PC-3 (cell line): ENCODE results near the gene TOLLIP. TPM values are rescaled to one million over a fixed set of nuclear protein-coding genes. Genes with fewer than 3 reads are reported as not detected.
A peak's percentile ranks its signal among the peaks of the same experiment; 100 is the strongest.
"Not testable (repeated sequence)": the region's sequence is repeated elsewhere in the genome, so short reads cannot be mapped to it uniquely, and the experiment has no call there.

Experiments
- ATAC-seq: fragments of 200-7000 bp; cut with Tn5 transposase; 2 replicates; pipeline ENCODE4 v1.9.1; 2020; ENCODE audit warnings: mild to moderate bottlenecking, moderate library complexity
- BruUV-seq: library from RNA; stranded (reverse); fragments of 400-500 nt; replicated peaks from 2 replicates; lab custom pipeline; 2021; lab: Mats Ljungman, UMichigan
- CTCF ChIA-PET: fragments of 300-600 bp; sonication (Branson Sonifier 250); formaldehyde crosslinking; loops from one replicate; lab custom pipeline; 2022; ENCODE audit warnings: antibody characterized with exemption; lab: Charles Lee
- POLR2A ChIA-PET: fragments of 300-600 bp; sonication (Branson Sonifier 250); formaldehyde crosslinking; loops from one replicate; lab custom pipeline; 2022; ENCODE audit warnings: antibody characterized with exemption; ENCODE audit not compliant: unreplicated experiment; lab: Charles Lee
- DNase-seq: peaks from one replicate; pipeline ENCODE4 v3.0.0-alpha.2; 2015
- H2AFZ ChIP-seq: fragments of 300-600 bp; sonication (generic); 2 replicates; pipeline ENCODE4 v1.6.0; 2016; ENCODE audit warnings: antibody characterized with exemption, low read length
- H3F3A ChIP-seq: fragments of 300-600 bp; sonication (generic); one replicate; pipeline ENCODE4 v1.6.0; 2017; ENCODE audit warnings: antibody characterized with exemption, low read length, control low read depth, mild to moderate bottlenecking; ENCODE audit not compliant: unreplicated experiment
- H3K27ac ChIP-seq: fragments of 300-600 bp; sonication (generic); 2 replicates; pipeline ENCODE4 v1.5.1; 2016; ENCODE audit warnings: mild to moderate bottlenecking, low read length
- H3K27me3 ChIP-seq: fragments of 300-600 bp; sonication (generic); 2 replicates; pipeline ENCODE4 v1.6.1; 2016; ENCODE audit warnings: low read length, mixed read lengths
- H3K36me3 ChIP-seq: fragments of 300-600 bp; sonication (generic); 2 replicates; pipeline ENCODE4 v1.6.1; 2016; ENCODE audit warnings: low read depth, mixed run types, low read length, mixed read lengths
- H3K4me1 ChIP-seq: fragments of 300-600 bp; sonication (generic); 2 replicates; pipeline ENCODE4 v1.5.1; 2016; ENCODE audit warnings: low read length; ENCODE audit not compliant: insufficient read depth
- H3K4me2 ChIP-seq: fragments of 300-600 bp; sonication (generic); 2 replicates; pipeline ENCODE4 v1.6.0; 2016; ENCODE audit warnings: low read length
- H3K4me3 ChIP-seq: fragments of 300-600 bp; sonication (generic); 2 replicates; pipeline ENCODE4 v1.5.1; 2016; ENCODE audit warnings: mild to moderate bottlenecking, low read length, mixed read lengths
- H3K79me2 ChIP-seq: fragments of 300-600 bp; sonication (generic); 2 replicates; pipeline ENCODE4 v1.6.1; 2017; ENCODE audit warnings: low read length, mixed read lengths
- H3K9ac ChIP-seq: fragments of 300-600 bp; sonication (generic); 2 replicates; pipeline ENCODE4 v1.6.0; 2016; ENCODE audit warnings: mild to moderate bottlenecking, low read length
- H3K9me2 ChIP-seq: fragments of 300-600 bp; sonication (generic); replicated peaks from 2 replicates; pipeline ENCODE4 v1.6.1; 2016; ENCODE audit warnings: mixed run types, low read length, mixed read lengths
- H3K9me3 ChIP-seq: fragments of 300-600 bp; sonication (generic); 2 replicates; pipeline ENCODE4 v1.6.1; 2016; ENCODE audit warnings: low read length, mixed read lengths
- H4K20me1 ChIP-seq: fragments of 300-600 bp; sonication (generic); 2 replicates; pipeline ENCODE4 v1.6.1; 2016; ENCODE audit warnings: low read length, mixed read lengths
- CTCF ChIP-seq: fragments of 300-600 bp; sonication (generic); conservative IDR thresholded peaks from 2 replicates; pipeline ENCODE4 v1.5.1; 2017; ENCODE audit warnings: antibody characterized with exemption, low read depth, mild to moderate bottlenecking, low read length
- EZH2 ChIP-seq: fragments of 300-600 bp; sonication (generic); IDR thresholded peaks from one replicate; pipeline ENCODE4 v1.6.1; 2017; ENCODE audit warnings: antibody characterized with exemption, mild to moderate bottlenecking, low read length; ENCODE audit not compliant: unreplicated experiment
- EZH2phosphoT487 ChIP-seq: fragments of 300-600 bp; sonication (generic); IDR thresholded peaks from 2 replicates; pipeline ENCODE4 v1.6.1; 2018; ENCODE audit warnings: mild to moderate bottlenecking, antibody characterized with exemption, low read length, borderline replicate concordance
- intact Hi-C: fragments of 100-400 bp; cut with micrococcal nuclease; formaldehyde crosslinking; loops from 2 replicates; pipeline ENCODE4 v1.9.0; 2023
- total RNA-seq: library from RNA; depleted of rRNA; stranded (reverse); fragments of >200 nt; gene quantifications from 2 replicates; pipeline ENCODE4 v1.2.3, GENCODE V29; 2014

Gene TOLLIP
- total RNA-seq, 1 experiment from 2014 or later: 43.2 TPM

GRCh38 chr11:1341928-1342524 is 32.6 kb upstream of the TOLLIP start:
- ATAC-seq (peak; percentile 27), DNase-seq (peak; percentile 4)
- intact Hi-C loops: no loop called here
- CTCF ChIA-PET: no interaction called here
- no peaks in the 10 kb centered on the region for H3K27me3 ChIP-seq
- TF ChIP-seq EZH2 (no peak), EZH2phosphoT487 (no peak), CTCF (no peak)
- no peak overlapping the region for H3K4me2 ChIP-seq
- POLR2A ChIA-PET: no interaction called here
- no peaks in the 10 kb centered on the region for H3K9me3 ChIP-seq
- H3K27ac ChIP-seq: no peak overlapping the region
- no peaks in the 10 kb centered on the region for H3K79me2 ChIP-seq
- H3K4me1 ChIP-seq: no peaks in the 10 kb centered on the region
- H2AFZ ChIP-seq: no peak overlapping the region
- no peak overlapping the region for H3K9ac ChIP-seq
- H3K4me3 ChIP-seq: no peak overlapping the region
- no peaks in the 10 kb centered on the region for H3K36me3 ChIP-seq
- no peaks in the 10 kb centered on the region for H3F3A ChIP-seq
- no TSS peak for BruUV-seq
- H3K9me2 ChIP-seq: no peaks in the 10 kb centered on the region
- no peaks in the 10 kb centered on the region for H4K20me1 ChIP-seq

- H3K4me2 ChIP-seq, H3K27ac ChIP-seq, CTCF ChIA-PET, H3K9me3 ChIP-seq, intact Hi-C loops, H2AFZ ChIP-seq, H3K36me3 ChIP-seq, DNase-seq, H3F3A ChIP-seq, H3K27me3 ChIP-seq, H3K4me3 ChIP-seq, BruUV-seq, H4K20me1 ChIP-seq, H3K9ac ChIP-seq, POLR2A ChIA-PET, H3K79me2 ChIP-seq, H3K4me1 ChIP-seq, H3K9me2 ChIP-seq, ATAC-seq: not testable (repeated sequence)
Observed at GRCh38 chr11:1341226-1341625, 31.8 kb upstream of the TOLLIP start.

GRCh38 chr11:1340111-1340510 is 30.7 kb upstream of the TOLLIP start:
- Histone ChIP-seq H2AFZ (no peak overlapping the region), H4K20me1 (no peaks in the 10 kb centered on the region), H3K79me2 (no peaks in the 10 kb centered on the region), H3K4me2 (no peak overlapping the region), H3K27ac (no peak overlapping the region), H3K4me3 (no peak overlapping the region), H3K9me3 (no peaks in the 10 kb centered on the region), H3K27me3 (no peaks in the 10 kb centered on the region), H3K9ac (no peak overlapping the region), H3F3A (no peaks in the 10 kb centered on the region), H3K9me2 (no peaks in the 10 kb centered on the region), H3K36me3 (no peaks in the 10 kb centered on the region), H3K4me1 (peaks cover 8% of the 10 kb centered on the region)
- CTCF ChIA-PET: no interaction called here
- TF ChIP-seq EZH2phosphoT487: no peak
- TF ChIP-seq EZH2: no peak
- no peak for TF ChIP-seq CTCF
- ATAC-seq (no peak), DNase-seq (no peak)
- intact Hi-C loops: no loop called here
- POLR2A ChIA-PET: no interaction called here
- no TSS peak for BruUV-seq
